HUES64 (cell line): ENCODE data around the gene DCST1.

Experiments used
- H3K27ac ChIP-seq: 2 replicates; pipeline ENCODE4 v1.7.0; 2013; ENCODE audit warnings: low read depth, low read length, inconsistent platforms
- H3K27me3 ChIP-seq: 2 replicates; pipeline ENCODE4 v1.6.1; 2013; ENCODE audit warnings: mild to moderate bottlenecking, low read length; ENCODE audit not compliant: insufficient read depth
- H3K36me3 ChIP-seq: 2 replicates; pipeline ENCODE4 v1.6.1; 2013; ENCODE audit warnings: mild to moderate bottlenecking, low read length; ENCODE audit not compliant: insufficient read depth
- H3K4me1 ChIP-seq: 2 replicates; pipeline ENCODE4 v1.6.1; 2013; ENCODE audit warnings: mild to moderate bottlenecking, low read length, moderate library complexity; ENCODE audit not compliant: insufficient read depth
- H3K4me3 ChIP-seq: 2 replicates; pipeline ENCODE4 v1.5.1; 2013; ENCODE audit warnings: mild to moderate bottlenecking, low read length, moderate library complexity
- H3K9ac ChIP-seq: 2 replicates; pipeline ENCODE4 v1.6.1; 2013; ENCODE audit warnings: mild to moderate bottlenecking, low read depth, low read length
- H3K9me3 ChIP-seq: 2 replicates; pipeline ENCODE4 v1.6.1; 2013; ENCODE audit warnings: low read depth, low read length; ENCODE audit not compliant: insufficient read depth
- WGBS: fragments of 150-250, 120-280 bp; methylation state at CpG from one replicate; pipeline ENCODE4 v1.1.7; 2013; ENCODE audit warnings: missing lambda C conversion rate; 5-methylcytosine and 5-hydroxymethylcytosine counted together

The DCST1 gene

DNA sequence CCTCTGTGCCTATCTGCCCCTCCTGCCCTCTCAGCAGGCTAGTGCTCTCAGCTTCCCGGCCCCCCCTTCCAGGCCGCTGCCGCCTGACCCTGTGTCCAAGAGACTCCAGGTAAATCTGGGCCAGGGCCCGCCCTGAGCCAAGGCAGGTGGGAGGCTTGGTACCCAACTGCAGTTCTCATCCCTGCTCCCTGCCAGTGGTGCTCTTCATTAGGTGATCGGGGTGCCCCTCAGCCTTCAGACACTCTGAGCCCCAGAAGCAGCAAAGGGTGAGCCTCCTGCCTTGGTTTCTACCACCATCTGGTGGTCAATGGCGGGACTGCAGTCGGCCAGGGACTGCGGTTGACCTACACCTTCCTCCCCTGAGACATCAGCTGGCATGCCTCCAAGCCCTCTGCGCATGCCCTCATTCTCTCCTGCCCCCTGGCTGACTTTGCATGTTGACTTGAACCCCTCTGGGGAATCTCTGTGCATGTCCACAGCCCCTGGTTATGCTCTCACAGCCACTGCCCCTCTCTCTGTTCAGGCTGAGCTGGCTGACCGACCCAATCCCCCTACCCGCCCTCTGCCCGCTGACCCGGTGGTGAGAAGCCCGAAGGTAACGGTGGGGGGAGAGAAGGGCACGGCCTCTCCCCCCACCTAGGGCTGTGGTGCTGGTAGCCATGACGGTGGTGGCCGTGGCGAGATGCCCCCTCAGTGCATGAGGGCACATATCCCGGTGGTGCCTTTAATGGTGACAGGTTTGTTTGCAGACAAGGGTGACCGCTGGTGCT is 27.9 kb downstream of the DCST1 start:
- Histone ChIP-seq H3K4me3 (peak overlapping the region; percentile 82), H3K27ac (no peak overlapping the region), H3K27me3 (peaks cover 6% of the 10 kb centered on the region), H3K9ac (no peak overlapping the region), H3K4me1 (peaks cover 11% of the 10 kb centered on the region), H3K9me3 (no peaks in the 10 kb centered on the region), H3K36me3 (peaks cover 5% of the 10 kb centered on the region)
- 28% methylated on average over 21 of the region's 21 CpGs for WGBS

DNA sequence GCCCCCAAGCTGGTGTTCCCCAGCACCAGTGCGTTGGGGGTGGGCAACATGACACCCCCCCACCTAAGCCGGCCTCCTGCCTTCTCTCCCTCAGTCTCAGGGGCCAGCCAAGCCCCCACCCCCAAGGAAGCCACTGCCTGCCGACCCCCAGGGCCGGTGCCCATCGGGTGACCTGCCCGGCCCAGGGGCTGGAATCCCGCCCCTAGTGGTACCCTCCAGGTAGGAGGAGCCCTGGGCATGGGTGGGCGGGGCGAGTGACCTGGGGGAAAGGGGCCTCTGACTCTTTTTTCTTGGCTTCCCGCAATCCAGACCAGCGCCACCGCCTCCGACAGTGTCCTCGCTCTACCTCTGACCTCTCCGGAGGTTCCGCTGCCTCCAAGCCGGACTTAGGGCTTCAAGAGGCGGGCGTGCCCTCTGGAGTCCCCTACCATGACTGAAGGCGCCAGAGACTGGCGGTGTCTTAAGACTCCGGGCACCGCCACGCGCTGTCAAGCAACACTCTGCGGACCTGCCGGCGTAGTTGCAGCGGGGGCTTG is 28.6 kb downstream of the DCST1 start:
- Histone ChIP-seq H3K9ac (no peak overlapping the region), H3K9me3 (no peaks in the 10 kb centered on the region), H3K27me3 (peaks cover 6% of the 10 kb centered on the region), H3K4me1 (peaks cover 11% of the 10 kb centered on the region), H3K36me3 (peaks cover 9% of the 10 kb centered on the region), H3K27ac (no peak overlapping the region), H3K4me3 (peak overlapping the region; percentile 82)
- 3% methylated on average over 29 of the region's 29 CpGs for WGBS

- no peak overlapping the region for H3K27ac ChIP-seq
- H3K4me3 ChIP-seq = peak overlapping the region; percentile 82
- H3K4me1 ChIP-seq = peaks cover 11% of the 10 kb centered on the region
- no peaks in the 10 kb centered on the region for H3K9me3 ChIP-seq
- H3K27me3 ChIP-seq = peaks cover 6% of the 10 kb centered on the region
- H3K36me3 ChIP-seq = peaks cover 13% of the 10 kb centered on the region
- H3K9ac ChIP-seq = no peak overlapping the region
- WGBS = 2% methylated on average over 46 of the region's 46 CpGs
These were observed 29.2 kb downstream of the DCST1 start for GRCh38 chr1:155062702-155063411.

DNA sequence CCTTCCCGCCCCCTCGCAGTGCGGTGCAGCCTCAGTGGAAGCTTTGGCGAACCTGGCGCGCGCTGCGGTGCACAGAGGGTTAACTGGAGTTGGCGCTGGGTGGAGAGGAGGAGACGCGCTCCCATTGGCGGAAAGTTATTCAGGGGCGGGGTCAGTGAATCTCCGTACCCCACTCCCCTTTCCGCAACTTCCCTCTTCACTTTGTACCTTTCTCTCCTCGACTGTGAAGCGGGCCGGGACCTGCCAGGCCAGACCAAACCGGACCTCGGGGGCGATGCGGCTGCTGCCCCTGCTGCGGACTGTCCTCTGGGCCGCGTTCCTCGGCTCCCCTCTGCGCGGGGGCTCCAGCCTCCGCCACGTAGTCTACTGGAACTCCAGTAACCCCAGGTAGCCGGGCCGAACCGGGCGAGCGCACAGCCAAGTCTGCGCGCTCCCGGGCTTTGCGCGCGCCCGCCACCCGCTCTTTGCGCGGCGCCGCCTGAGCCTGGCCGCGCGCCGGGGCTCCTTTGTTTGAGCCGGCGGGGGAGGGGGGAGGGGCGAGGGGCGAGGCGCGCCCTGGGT is 30.0 kb downstream of the DCST1 start, which contains the start of gene EFNA4:
EFNA4 (plus strand) TSS at position 191 of the 561 bp plus-strand sequence; CDS start at position 275, 84 bp downstream.
- peak within 1 kb of the TSS; percentile 82 for H3K4me3 ChIP-seq
- no peaks in the 10 kb centered on the region for H3K9me3 ChIP-seq
- peaks cover 11% of the 10 kb centered on the region for H3K4me1 ChIP-seq
- whole genome bisulfite sequencing = under 1% methylated on average over 57 of the region's 57 CpGs
- peak within 1 kb of the TSS; percentile 81 for H3K9ac ChIP-seq
- peaks cover 13% of the 10 kb centered on the region for H3K36me3 ChIP-seq
- H3K27ac ChIP-seq = peak within 1 kb of the TSS; percentile 95
- peaks cover 6% of the 10 kb centered on the region for H3K27me3 ChIP-seq

GRCh38 chr1:155064111-155064831 is 30.6 kb downstream of the DCST1 start:
- peak overlapping the region; percentile 81 for H3K9ac ChIP-seq
- peaks cover 19% of the 10 kb centered on the region for H3K36me3 ChIP-seq
- H3K27ac ChIP-seq = peak overlapping the region; percentile 95
- peaks cover 11% of the 10 kb centered on the region for H3K4me1 ChIP-seq
- H3K4me3 ChIP-seq = peak overlapping the region; percentile 82
- WGBS = 4% methylated on average over 14 of the region's 14 CpGs
- peaks cover 6% of the 10 kb centered on the region for H3K27me3 ChIP-seq
- no peaks in the 10 kb centered on the region for H3K9me3 ChIP-seq

- WGBS = 27% methylated on average over 4 of the region's 5 CpGs
- Histone ChIP-seq H3K36me3 (peaks cover 23% of the 10 kb centered on the region), H3K9ac (no peak overlapping the region), H3K27me3 (peaks cover 6% of the 10 kb centered on the region), H3K9me3 (no peaks in the 10 kb centered on the region), H3K27ac (peak overlapping the region; percentile 45; the same call in 1 of the 2 replicates), H3K4me3 (peak overlapping the region; percentile 82), H3K4me1 (peaks cover 11% of the 10 kb centered on the region)
These were observed 31.3 kb downstream of the DCST1 start for GRCh38 chr1:155064832-155065429.

DNA sequence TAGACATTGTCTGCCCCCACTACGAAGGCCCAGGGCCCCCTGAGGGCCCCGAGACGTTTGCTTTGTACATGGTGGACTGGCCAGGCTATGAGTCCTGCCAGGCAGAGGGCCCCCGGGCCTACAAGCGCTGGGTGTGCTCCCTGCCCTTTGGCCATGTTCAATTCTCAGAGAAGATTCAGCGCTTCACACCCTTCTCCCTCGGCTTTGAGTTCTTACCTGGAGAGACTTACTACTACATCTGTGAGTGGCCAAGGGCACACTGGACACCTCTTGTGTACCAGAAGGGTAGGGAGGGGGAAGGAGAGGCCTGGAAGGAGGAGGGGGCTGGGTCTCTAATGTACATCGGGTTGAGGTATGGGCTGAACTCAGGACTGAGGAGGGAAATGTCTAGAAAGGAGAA is 33.2 kb downstream of the DCST1 start:
- H3K27ac ChIP-seq = no peak overlapping the region
- H3K4me3 ChIP-seq = no peak overlapping the region
- no peaks in the 10 kb centered on the region for H3K9me3 ChIP-seq
- H3K36me3 ChIP-seq = peaks cover 23% of the 10 kb centered on the region
- no peak overlapping the region for H3K9ac ChIP-seq
- H3K4me1 ChIP-seq = peaks cover 19% of the 10 kb centered on the region
- H3K27me3 ChIP-seq = peaks cover 20% of the 10 kb centered on the region
- WGBS = 93% methylated on average over 8 of the region's 8 CpGs

DNA sequence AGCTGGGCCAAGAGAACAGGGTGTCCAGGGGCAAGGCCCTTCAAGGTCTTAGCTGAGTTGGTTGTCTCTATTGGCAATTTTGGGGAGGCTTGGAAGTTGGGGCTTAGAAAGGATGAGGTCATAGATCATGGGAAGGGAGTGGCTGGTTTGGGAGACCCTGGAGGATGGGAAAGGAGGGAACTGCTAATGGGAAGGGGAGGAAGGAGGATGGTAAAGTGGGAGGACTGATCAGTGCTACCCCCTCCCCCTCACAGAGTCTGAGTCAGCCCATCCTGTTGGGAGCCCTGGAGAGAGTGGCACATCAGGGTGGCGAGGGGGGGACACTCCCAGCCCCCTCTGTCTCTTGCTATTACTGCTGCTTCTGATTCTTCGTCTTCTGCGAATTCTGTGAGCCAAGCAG is 35.0 kb downstream of the DCST1 start:
- WGBS = 33% methylated on average over 1 of the region's 3 CpGs
- Histone ChIP-seq H3K27ac (no peak overlapping the region), H3K4me1 (peaks cover 33% of the 10 kb centered on the region)

DNA sequence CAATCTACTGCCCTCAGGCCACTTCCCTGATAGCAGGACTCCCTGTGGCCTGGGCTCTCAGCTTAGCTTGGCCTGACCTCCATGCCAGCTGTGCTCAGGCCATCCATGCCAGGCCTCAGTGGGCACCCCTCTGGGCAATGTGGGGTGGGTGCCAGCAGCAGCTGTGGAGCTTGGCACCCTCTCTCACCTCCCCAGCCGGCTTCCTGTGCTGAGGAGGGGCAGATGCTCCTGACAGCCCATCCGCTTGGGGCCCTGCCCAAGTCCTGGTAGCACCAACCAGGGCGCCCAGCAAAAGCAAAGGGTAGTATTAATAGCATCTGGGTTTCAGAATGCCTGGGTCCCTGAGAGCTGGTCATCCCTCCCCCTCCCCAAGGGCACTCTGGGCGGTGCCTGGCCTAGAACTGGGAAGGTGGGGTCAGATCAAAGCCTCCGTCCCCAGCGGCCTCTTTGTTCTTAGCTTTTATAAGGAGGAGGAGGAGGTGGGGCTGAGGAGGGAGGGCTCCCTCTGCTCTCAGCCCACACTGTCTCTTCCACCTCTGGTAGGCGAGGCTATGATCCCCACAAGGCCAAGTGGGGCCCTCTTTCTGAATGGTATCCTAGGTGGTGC is 36.0 kb downstream of the DCST1 start:
- peaks cover 23% of the 10 kb centered on the region for H3K36me3 ChIP-seq
- H3K4me1 ChIP-seq = peaks cover 29% of the 10 kb centered on the region
- no peaks in the 10 kb centered on the region for H3K9me3 ChIP-seq
- no peak overlapping the region for H3K9ac ChIP-seq
- no peak overlapping the region for H3K27ac ChIP-seq
- H3K27me3 ChIP-seq = peaks cover 28% of the 10 kb centered on the region
- 35% methylated on average over 7 of the region's 7 CpGs for WGBS
- H3K4me3 ChIP-seq = peak overlapping the region; percentile 56; the same call in 1 of the 2 replicates

More for the DNA sequence above, 35.0 kb downstream of the DCST1 start:
- H3K36me3 ChIP-seq = peaks cover 23% of the 10 kb centered on the region
- peaks cover 25% of the 10 kb centered on the region for H3K27me3 ChIP-seq
- H3K4me3 ChIP-seq = no peak overlapping the region
- no peaks in the 10 kb centered on the region for H3K9me3 ChIP-seq
- H3K9ac ChIP-seq = no peak overlapping the region

- H3K36me3 ChIP-seq = peaks cover 23% of the 10 kb centered on the region
- 0 out of 2 replicates have a peak overlapping the region, but pooled peaks have one; percentile 10 for H3K9ac ChIP-seq
- WGBS = 8% methylated on average over 20 of the region's 28 CpGs
- H3K27me3 ChIP-seq = peaks cover 28% of the 10 kb centered on the region
- no peaks in the 10 kb centered on the region for H3K9me3 ChIP-seq
- H3K4me1 ChIP-seq = peaks cover 24% of the 10 kb centered on the region
- no peak overlapping the region for H3K27ac ChIP-seq
- H3K4me3 ChIP-seq = peak overlapping the region; percentile 56
These were observed 36.6 kb downstream of the DCST1 start for GRCh38 chr1:155070158-155070621.
